Endodermal cell (in vitro differentiated cells): ENCODE results near the gene PRRX2. TPM values are rescaled to one million over a fixed set of nuclear protein-coding genes. Genes with fewer than 3 reads are reported as not detected.

Experiments used
- DNase-seq: peaks from one replicate; pipeline ENCODE4 v3.0.0-alpha.2; 2017
- H3K27ac ChIP-seq: 2 replicates; pipeline ENCODE4 v1.5.1; 2013; ENCODE audit warnings: mild to moderate bottlenecking, low read depth, low read length, moderate library complexity
- H3K27me3 ChIP-seq: 2 replicates; pipeline ENCODE4 v1.6.1; 2013; ENCODE audit warnings: mild to moderate bottlenecking, low read length, moderate library complexity; ENCODE audit not compliant: insufficient read depth, control insufficient read depth, poor library complexity, severe bottlenecking
- H3K36me3 ChIP-seq: 2 replicates; pipeline ENCODE4 v1.7.0; 2013; ENCODE audit warnings: mild to moderate bottlenecking, low read length, moderate library complexity; ENCODE audit not compliant: control insufficient read depth, insufficient read depth
- H3K4me1 ChIP-seq: one replicate; pipeline ENCODE4 v1.7.0; 2013; ENCODE audit warnings: low read length; ENCODE audit not compliant: control insufficient read depth, insufficient read depth
- H3K4me3 ChIP-seq: 2 replicates; pipeline ENCODE4 v1.5.1; 2013; ENCODE audit warnings: mild to moderate bottlenecking, low read length, moderate library complexity
- H3K9ac ChIP-seq: 2 replicates; pipeline ENCODE4 v1.6.1; 2013; ENCODE audit warnings: mild to moderate bottlenecking, low read length, moderate library complexity; ENCODE audit not compliant: poor library complexity, severe bottlenecking; ENCODE audit errors: extremely low read depth
- H3K9me3 ChIP-seq: 2 replicates; pipeline ENCODE4 v1.6.1; 2013; ENCODE audit warnings: mild to moderate bottlenecking, low read length, moderate library complexity; ENCODE audit not compliant: control insufficient read depth
- H3K27ac Mint-ChIP-seq: 2 replicates; pipeline ENCODE4 v1.8.0; 2020; ENCODE audit warnings: mixed read lengths
- H3K27me3 Mint-ChIP-seq: 2 replicates; pipeline ENCODE4 v1.8.0; 2021; ENCODE audit warnings: mild to moderate bottlenecking, mixed read lengths; ENCODE audit not compliant: insufficient read depth
- H3K36me3 Mint-ChIP-seq: 2 replicates; pipeline ENCODE4 v1.8.0; 2020; ENCODE audit warnings: low read depth, mixed read lengths
- H3K4me1 Mint-ChIP-seq: 2 replicates; pipeline ENCODE4 v1.8.0; 2020; ENCODE audit warnings: mixed read lengths
- H3K4me3 Mint-ChIP-seq: 2 replicates; pipeline ENCODE4 v1.8.0; 2020; ENCODE audit warnings: mild to moderate bottlenecking, moderate library complexity, mixed read lengths
- H3K9me3 Mint-ChIP-seq: 2 replicates; pipeline ENCODE4 v1.8.0; 2020; ENCODE audit warnings: mild to moderate bottlenecking, mixed read lengths
- CTCF ChIP-seq: fragments of 200-600 bp; sonication (generic); conservative IDR thresholded peaks from 2 replicates; pipeline ENCODE4 v1.5.0; 2021; ENCODE audit warnings: antibody characterized with exemption, mild to moderate bottlenecking
- WGBS, 2 experiments: methylation state at CpG; one replicate each; pipeline versions ENCODE4 v1.1.5 to v1.1.7; 2013; ENCODE audit warnings: missing lambda C conversion rate in 2 of 2, mixed read lengths in 1 of 2; ENCODE audit not compliant: insufficient coverage in 1 of 2, insufficient read length in 1 of 2; 5-methylcytosine and 5-hydroxymethylcytosine counted together
- total RNA-seq, 2 donors: library from RNA; stranded (reverse); fragmentation: NEBNext Ultra II Directional in 1 of 2; extraction: Animal tissue kit (Norgen Biotek cat#: 25700) in 1 of 2; gene quantifications; 2 replicates in 1 of 2; 3 replicates in 1 of 2; pipeline ENCODE4 v1.2.1, GENCODE V29; 2021

The PRRX2 gene
- total RNA-seq, 2 donors from 2014 or later, result 1.0 to 3.8 TPM

GRCh38 chr9:129644902-129645301 lies 20.5 kb upstream of the PRRX2 start:
- Mint-ChIP-seq H3K36me3 (no peaks in the 10 kb centered on the region), H3K4me1 (peaks cover 10% of the 10 kb centered on the region), H3K9me3 (no peaks in the 10 kb centered on the region), H3K27ac (no peak overlapping the region), H3K27me3 (no peaks in the 10 kb centered on the region), H3K4me3 (no peak overlapping the region)
- no peaks in the 10 kb centered on the region for H3K36me3 ChIP-seq
- H3K9ac ChIP-seq, result no peak overlapping the region
- H3K4me1 ChIP-seq, result peaks cover 6% of the 10 kb centered on the region
- no peak overlapping the region for H3K27ac ChIP-seq
- no peaks in the 10 kb centered on the region for H3K27me3 ChIP-seq
- WGBS, 2 experiments, result 88 to 90% methylated on average over 17 of the region's 17 CpGs
- no peak for DNase-seq
- H3K4me3 ChIP-seq, result no peak overlapping the region
- H3K9me3 ChIP-seq, result no peaks in the 10 kb centered on the region
- TF ChIP-seq CTCF, result no peak

- no peak for TF ChIP-seq CTCF
- H3K9ac ChIP-seq, result no peak overlapping the region
- no peaks in the 10 kb centered on the region for H3K27me3 ChIP-seq
- Mint-ChIP-seq H3K9me3 (no peaks in the 10 kb centered on the region), H3K4me3 (no peak overlapping the region), H3K27ac (no peak overlapping the region), H3K4me1 (peaks cover 4% of the 10 kb centered on the region), H3K36me3 (no peaks in the 10 kb centered on the region), H3K27me3 (peaks cover 2% of the 10 kb centered on the region)
- H3K9me3 ChIP-seq, result no peaks in the 10 kb centered on the region
- no peak overlapping the region for H3K27ac ChIP-seq
- H3K36me3 ChIP-seq, result no peaks in the 10 kb centered on the region
- no peak for DNase-seq
- WGBS, 2 experiments, result 84 to 91% methylated on average over 8 to 12 of the region's 12 CpGs
- no peaks in the 10 kb centered on the region for H3K4me1 ChIP-seq
- H3K4me3 ChIP-seq, result no peak overlapping the region
Observed at GRCh38 chr9:129646252-129646651, 19.2 kb upstream of the PRRX2 start.

- Histone ChIP-seq H3K9ac (no peak overlapping the region), H3K27ac (no peak overlapping the region), H3K36me3 (no peaks in the 10 kb centered on the region), H3K9me3 (no peaks in the 10 kb centered on the region), H3K27me3 (no peaks in the 10 kb centered on the region), H3K4me3 (no peak overlapping the region), H3K4me1 (no peaks in the 10 kb centered on the region)
- Mint-ChIP-seq H3K4me3 (no peak overlapping the region), H3K36me3 (no peaks in the 10 kb centered on the region), H3K9me3 (no peaks in the 10 kb centered on the region), H3K4me1 (peaks cover 3% of the 10 kb centered on the region), H3K27ac (no peak overlapping the region), H3K27me3 (peaks cover 4% of the 10 kb centered on the region)
- 89 to 100% methylated on average over 2 to 7 of the region's 7 CpGs for WGBS, 2 experiments
- DNase-seq, result no peak
- TF ChIP-seq CTCF, result no peak
Observed at GRCh38 chr9:129646654-129647053, 18.8 kb upstream of the PRRX2 start.
